Keratinocyte (primary cell): ENCODE results near the gene EXD3. TPM values are rescaled to one million over a fixed set of nuclear protein-coding genes. Genes with fewer than 3 reads are reported as not detected.

Source experiments
- DNase-seq: peaks from one replicate; pipeline ENCODE4 v3.0.0-alpha.2; 2011; ENCODE audit warnings: low read depth, missing footprints, low spot score
- FAIRE-seq: peaks from 2 replicates; lab custom pipeline; 2011; peaks lifted over from hg19 to GRCh38; lab: Jason Lieb, UNC
- H2AFZ ChIP-seq: 2 replicates; pipeline ENCODE4 v1.6.0; 2012; ENCODE audit warnings: low read length, control low read depth, inconsistent platforms; ENCODE audit not compliant: control insufficient read depth
- H3K27ac ChIP-seq: 2 replicates; pipeline ENCODE4 v1.5.1; 2011; ENCODE audit warnings: low read length; ENCODE audit not compliant: control insufficient read depth, insufficient read depth
- H3K27me3 ChIP-seq: 3 replicates; pipeline ENCODE4 v1.6.0; 2011; ENCODE audit warnings: low read length; ENCODE audit not compliant: control insufficient read depth, insufficient read depth; ENCODE audit errors: extremely low read depth
- H3K36me3 ChIP-seq, 2 experiments: 2 replicates in 1 of 2; 3 replicates in 1 of 2; pipeline ENCODE4 v1.5.1; 2011; ENCODE audit warnings: low read length in 2 of 2, mild to moderate bottlenecking in 1 of 2; ENCODE audit not compliant: control insufficient read depth in 2 of 2, insufficient read depth in 2 of 2; ENCODE audit errors: extremely low read depth in 1 of 2
- H3K4me1 ChIP-seq: 3 replicates; pipeline ENCODE4 v1.5.1; 2011; ENCODE audit warnings: low read length; ENCODE audit not compliant: control insufficient read depth, insufficient read depth; ENCODE audit errors: extremely low read depth
- H3K4me2 ChIP-seq: 3 replicates; pipeline ENCODE4 v1.6.0; 2011; ENCODE audit warnings: low read depth, low read length; ENCODE audit not compliant: control insufficient read depth, insufficient read depth; ENCODE audit errors: extremely low read depth
- H3K4me3 ChIP-seq, 3 experiments: fragments of 200-600 bp in 1 of 3; sonication (generic) in 1 of 3; 2 replicates in 2 of 3; 3 replicates in 1 of 3; pipeline ENCODE4 v1.5.1; 2011 to 2016; ENCODE audit warnings: low read length in 3 of 3, mild to moderate bottlenecking in 3 of 3, control low read depth in 2 of 3, inconsistent platforms in 1 of 3, low read depth in 1 of 3, mixed read lengths in 1 of 3, mixed run types in 1 of 3, moderate library complexity in 1 of 3; ENCODE audit not compliant: control insufficient read depth in 2 of 3, insufficient read depth in 2 of 3; ENCODE audit errors: extremely low read depth in 1 of 3
- H3K79me2 ChIP-seq: 2 replicates; pipeline ENCODE4 v1.6.0; 2012; ENCODE audit warnings: low read length; ENCODE audit not compliant: control insufficient read depth, insufficient read depth
- H3K9ac ChIP-seq: 3 replicates; pipeline ENCODE4 v1.6.0; 2011; ENCODE audit warnings: low read length; ENCODE audit not compliant: control insufficient read depth, insufficient read depth; ENCODE audit errors: extremely low read depth
- H3K9me1 ChIP-seq: 3 replicates; pipeline ENCODE4 v1.6.0; 2011; ENCODE audit warnings: low read length; ENCODE audit not compliant: control insufficient read depth, insufficient read depth; ENCODE audit errors: extremely low read depth
- H3K9me3 ChIP-seq: 2 replicates; pipeline ENCODE4 v1.5.1; 2012; ENCODE audit warnings: low read depth, low read length; ENCODE audit not compliant: control insufficient read depth
- H4K20me1 ChIP-seq: 3 replicates; pipeline ENCODE4 v1.6.0; 2011; ENCODE audit warnings: low read length; ENCODE audit not compliant: control insufficient read depth, insufficient read depth; ENCODE audit errors: extremely low read depth
- CTCF ChIP-seq, 3 experiments: IDR thresholded peaks in 1 of 3; conservative IDR thresholded peaks in 1 of 3; optimal IDR thresholded peaks in 1 of 3; 2 replicates in 2 of 3; 3 replicates in 1 of 3; pipeline versions ENCODE3 to v1.5.1; 2011; ENCODE audit warnings: low read length in 3 of 3, mild to moderate bottlenecking in 3 of 3, moderate library complexity in 2 of 3, control low read depth in 1 of 3, inconsistent platforms in 1 of 3; ENCODE audit not compliant: insufficient read depth in 2 of 3; ENCODE audit errors: extremely low read depth in 1 of 3
- EZH2 ChIP-seq: IDR thresholded peaks from one replicate; pipeline ENCODE4 v1.6.1; 2012; ENCODE audit warnings: inconsistent platforms, mild to moderate bottlenecking, low read length, moderate library complexity
- dilution Hi-C: fragments of 300-500 bp; cut with MboI; formaldehyde crosslinking; loops from one replicate; pipeline ENCODE4 v1.7.0; 2020; ENCODE audit warnings: low sequenced_read_pairs; ENCODE audit not compliant: extremely low pct_ligation_motif_present
- polyA plus RNA-seq, 5 experiments: library from polyadenylated mRNA; depleted of rRNA in 3 of 5; stranded (reverse) in 3 of 5; stranded (forward) in 1 of 5; unstranded in 1 of 5; fragments of >200 nt; gene quantifications; 1 replicate in 1 of 5; 2 replicates in 3 of 5; 3 replicates in 1 of 5; pipeline versions ENCODE4 v1.2.1 to v1.2.3, GENCODE V29; 2011 to 2012; ENCODE audit warnings: missing spikeins in 2 of 5, low read depth in 1 of 5, low replicate concordance in 1 of 5

EXD3 gene
- polyA plus RNA-seq, 1 donor (not counting 4 experiments of a cell fraction or from before 2014, with no cell fraction given), result 1.5 TPM

- TF ChIP-seq CTCF (optimal IDR thresholded peaks at IDR 0.05 in 1 of 3, IDR thresholded peaks at IDR 0.05 in 1 of 3, conservative IDR thresholded peaks at IDR 0.05 in 1 of 3; ENCODE audit: extremely low read depth in 1 of 3, insufficient read depth in 2 of 3, low read length in 3 of 3) (no peak), EZH2 (no peak)
- Histone ChIP-seq H3K27ac (no peak overlapping the region), H2AFZ (no peak overlapping the region), H3K4me2 (no peak overlapping the region), H3K4me1 (peaks cover 3% of the 10 kb centered on the region), H3K79me2 (no peaks in the 10 kb centered on the region), H3K9ac (no peak overlapping the region), H3K9me3 (no peaks in the 10 kb centered on the region), H4K20me1 (no peaks in the 10 kb centered on the region), H3K9me1 (no peaks in the 10 kb centered on the region), H3K36me3 (no peaks in the 10 kb centered on the region), H3K4me3 (no peak overlapping the region), H3K27me3 (peaks cover 21% of the 10 kb centered on the region)
- DNase-seq (no peak), FAIRE-seq (no peak)
- dilution Hi-C loops, result no loop called here
These were observed 129.9 kb downstream of the EXD3 start for GRCh38 chr9:137293094-137293481.

GRCh38 chr9:137286975-137287383 lies 136.0 kb downstream of the EXD3 start:
- Histone ChIP-seq H3K9me3 (no peaks in the 10 kb centered on the region), H3K4me1 (no peaks in the 10 kb centered on the region), H4K20me1 (peaks cover 3% of the 10 kb centered on the region), H3K79me2 (no peaks in the 10 kb centered on the region), H3K36me3 (peaks cover 3 to 5% of the 10 kb centered on the region in 2 experiments), H3K27ac (no peak overlapping the region), H3K4me2 (no peak overlapping the region), H3K9ac (no peak overlapping the region), H3K9me1 (no peaks in the 10 kb centered on the region), H2AFZ (no peak overlapping the region), H3K4me3 (no peak overlapping the region), H3K27me3 (no peaks in the 10 kb centered on the region)
- dilution Hi-C loops, result no loop called here
- DNase-seq (no peak), FAIRE-seq (no peak)
- TF ChIP-seq CTCF (optimal IDR thresholded peaks at IDR 0.05 in 1 of 3, IDR thresholded peaks at IDR 0.05 in 1 of 3, conservative IDR thresholded peaks at IDR 0.05 in 1 of 3; ENCODE audit: extremely low read depth in 1 of 3, insufficient read depth in 2 of 3, low read length in 3 of 3) (peak; percentile 70 to 83 (median 77)), EZH2 (no peak)
